ENCODE measurements around the gene MIF4GD. TPM values are rescaled to one million over a fixed set of nuclear protein-coding genes. Genes with fewer than 3 reads are reported as not detected.

Gene MIF4GD
- total RNA-seq, 1 experiment from 2014 or later: 21.6 TPM

DNA sequence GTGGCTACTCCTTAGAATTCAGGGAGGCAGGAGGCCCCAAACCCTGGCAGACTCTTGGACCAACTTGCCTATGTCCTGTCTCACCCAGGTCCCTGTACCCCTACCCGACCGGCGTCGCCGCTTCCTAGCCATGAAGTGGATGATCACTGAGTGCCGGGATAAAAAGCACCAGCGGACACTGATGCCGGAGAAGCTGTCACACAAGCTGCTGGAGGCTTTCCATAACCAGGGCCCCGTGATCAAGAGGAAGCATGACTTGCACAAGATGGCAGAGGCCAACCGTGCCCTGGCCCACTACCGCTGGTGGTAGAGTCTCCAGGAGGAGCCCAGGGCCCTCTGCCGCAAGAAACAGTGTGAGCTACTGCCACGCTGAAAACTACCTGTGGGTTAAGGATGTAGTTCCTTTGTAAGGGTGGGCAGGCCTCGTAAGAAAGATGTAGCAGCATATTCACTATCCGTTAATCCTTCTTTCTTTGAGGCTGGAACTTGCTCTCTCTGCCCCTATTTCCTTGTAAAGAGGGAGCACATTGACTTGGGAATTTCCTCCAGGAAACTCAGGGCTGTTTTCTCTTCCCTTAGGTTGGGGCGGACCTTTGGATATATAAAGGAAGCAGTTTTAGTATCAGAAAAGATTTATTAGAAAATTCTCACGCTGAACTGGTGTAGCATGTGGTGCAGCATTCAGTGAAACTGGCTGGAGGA is 5.3 kb downstream of the MIF4GD start (continued):
- TF ChIP-seq ZNF263 (CRISPR knock-in tag; IDR thresholded peaks at IDR 0.05; ENCODE audit: low read depth) (no peak), ATF1 (CRISPR knock-in tag; IDR thresholded peaks at IDR 0.05) (no peak), NFE2L1 (CRISPR knock-in tag; IDR thresholded peaks at IDR 0.05) (no peak), NR3C1 (CRISPR knock-in tag; conservative IDR thresholded peaks at IDR 0.05; ENCODE audit: low read depth) (no peak), MXD4 (CRISPR knock-in tag; IDR thresholded peaks at IDR 0.05; ENCODE audit: borderline replicate concordance) (no peak), MLX (CRISPR knock-in tag; IDR thresholded peaks at IDR 0.05) (no peak), FOXK1 (CRISPR knock-in tag; IDR thresholded peaks at IDR 0.05) (no peak)
- TF ChIP-seq, protein P1, sequence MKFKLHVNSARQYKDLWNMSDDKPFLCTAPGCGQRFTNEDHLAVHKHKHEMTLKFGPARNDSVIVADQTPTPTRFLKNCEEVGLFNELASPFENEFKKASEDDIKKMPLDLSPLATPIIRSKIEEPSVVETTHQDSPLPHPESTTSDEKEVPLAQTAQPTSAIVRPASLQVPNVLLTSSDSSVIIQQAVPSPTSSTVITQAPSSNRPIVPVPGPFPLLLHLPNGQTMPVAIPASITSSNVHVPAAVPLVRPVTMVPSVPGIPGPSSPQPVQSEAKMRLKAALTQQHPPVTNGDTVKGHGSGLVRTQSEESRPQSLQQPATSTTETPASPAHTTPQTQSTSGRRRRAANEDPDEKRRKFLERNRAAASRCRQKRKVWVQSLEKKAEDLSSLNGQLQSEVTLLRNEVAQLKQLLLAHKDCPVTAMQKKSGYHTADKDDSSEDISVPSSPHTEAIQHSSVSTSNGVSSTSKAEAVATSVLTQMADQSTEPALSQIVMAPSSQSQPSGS (CRISPR knock-in tag; IDR thresholded peaks at IDR 0.05; ENCODE audit: borderline replicate concordance, low read depth): no peak
- TF ChIP-seq, protein P2, sequence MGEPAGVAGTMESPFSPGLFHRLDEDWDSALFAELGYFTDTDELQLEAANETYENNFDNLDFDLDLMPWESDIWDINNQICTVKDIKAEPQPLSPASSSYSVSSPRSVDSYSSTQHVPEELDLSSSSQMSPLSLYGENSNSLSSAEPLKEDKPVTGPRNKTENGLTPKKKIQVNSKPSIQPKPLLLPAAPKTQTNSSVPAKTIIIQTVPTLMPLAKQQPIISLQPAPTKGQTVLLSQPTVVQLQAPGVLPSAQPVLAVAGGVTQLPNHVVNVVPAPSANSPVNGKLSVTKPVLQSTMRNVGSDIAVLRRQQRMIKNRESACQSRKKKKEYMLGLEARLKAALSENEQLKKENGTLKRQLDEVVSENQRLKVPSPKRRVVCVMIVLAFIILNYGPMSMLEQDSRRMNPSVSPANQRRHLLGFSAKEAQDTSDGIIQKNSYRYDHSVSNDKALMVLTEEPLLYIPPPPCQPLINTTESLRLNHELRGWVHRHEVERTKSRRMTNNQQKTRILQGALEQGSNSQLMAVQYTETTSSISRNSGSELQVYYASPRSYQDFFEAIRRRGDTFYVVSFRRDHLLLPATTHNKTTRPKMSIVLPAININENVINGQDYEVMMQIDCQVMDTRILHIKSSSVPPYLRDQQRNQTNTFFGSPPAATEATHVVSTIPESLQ (CRISPR knock-in tag; IDR thresholded peaks at IDR 0.05): no peak

- peaks cover 40% of the 10 kb centered on the region for H3K36me3 Mint-ChIP-seq
- TF ChIP-seq ZNF121 (CRISPR knock-in tag; IDR thresholded peaks at IDR 0.05) (no peak), NR1H2 (CRISPR knock-in tag; IDR thresholded peaks at IDR 0.05) (no peak), JAZF1 (CRISPR knock-in tag; IDR thresholded peaks at IDR 0.05) (no peak), EMX1 (CRISPR knock-in tag; IDR thresholded peaks at IDR 0.05) (no peak), PRDM15 (CRISPR knock-in tag; IDR thresholded peaks at IDR 0.05) (no peak), E2F1 (CRISPR knock-in tag; IDR thresholded peaks at IDR 0.05) (no peak), STAT6 (CRISPR knock-in tag; conservative IDR thresholded peaks at IDR 0.05; ENCODE audit: low read depth) (no peak), E2F5 (CRISPR knock-in tag; IDR thresholded peaks at IDR 0.05) (no peak), RORB (CRISPR knock-in tag; IDR thresholded peaks at IDR 0.05) (no peak)
- TF ChIP-seq, protein P3, sequence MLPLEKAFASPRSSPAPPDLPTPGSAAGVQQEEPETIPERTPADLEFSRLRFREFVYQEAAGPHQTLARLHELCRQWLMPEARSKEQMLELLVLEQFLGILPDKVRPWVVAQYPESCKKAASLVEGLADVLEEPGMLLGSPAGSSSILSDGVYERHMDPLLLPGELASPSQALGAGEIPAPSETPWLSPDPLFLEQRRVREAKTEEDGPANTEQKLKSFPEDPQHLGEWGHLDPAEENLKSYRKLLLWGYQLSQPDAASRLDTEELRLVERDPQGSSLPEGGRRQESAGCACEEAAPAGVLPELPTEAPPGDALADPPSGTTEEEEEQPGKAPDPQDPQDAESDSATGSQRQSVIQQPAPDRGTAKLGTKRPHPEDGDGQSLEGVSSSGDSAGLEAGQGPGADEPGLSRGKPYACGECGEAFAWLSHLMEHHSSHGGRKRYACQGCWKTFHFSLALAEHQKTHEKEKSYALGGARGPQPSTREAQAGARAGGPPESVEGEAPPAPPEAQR (CRISPR knock-in tag; IDR thresholded peaks at IDR 0.05): no peak
- TF ChIP-seq, protein P2 (CRISPR knock-in tag; IDR thresholded peaks at IDR 0.05): no peak
These were observed 8.0 kb downstream of the MIF4GD start for GRCh38 chr17:75263055-75263454.

More at GRCh38 chr17:75263055-75263454, 8.0 kb downstream of the MIF4GD start:
- H3K9me3 Mint-ChIP-seq: no peaks in the 10 kb centered on the region
- DNase-seq (ENCODE audit: low spot score) (no peak), ATAC-seq (no peak)
- H3K4me1 Mint-ChIP-seq: peaks cover 32% of the 10 kb centered on the region
- peak overlapping the region; percentile 100; the same call in 1 of the 2 replicates for H3K27ac Mint-ChIP-seq
- POLR2A ChIA-PET: interaction anchor here (0.5 to 2.2 kb wide), 2 partner anchors 26 to 167 kb away, joined by 7 to 10 read pairs; partner anchors contain the start of gene SLC25A19
- H3K4me3 Mint-ChIP-seq: peak overlapping the region; percentile 98
- no peaks in the 10 kb centered on the region for H3K27me3 Mint-ChIP-seq (ENCODE audit: low read depth)
- CTCF ChIA-PET: interaction anchor here (0.7 to 4.8 kb wide), 6 partner anchors 8 to 205 kb away, joined by 3 to 96 read pairs (median 14); partner anchors contain the start of genes MIF4GD and SLC25A19
